NOMO-1 (cell line): ENCODE data around the gene LRRC34.

Experiments
- DNase-seq, 2 experiments: peaks; one replicate each; lab custom pipeline; 2025; ENCODE audit not compliant: unreplicated experiment in 2 of 2; lab: John Stamatoyannopoulos, UW

Gene LRRC34

DNA sequence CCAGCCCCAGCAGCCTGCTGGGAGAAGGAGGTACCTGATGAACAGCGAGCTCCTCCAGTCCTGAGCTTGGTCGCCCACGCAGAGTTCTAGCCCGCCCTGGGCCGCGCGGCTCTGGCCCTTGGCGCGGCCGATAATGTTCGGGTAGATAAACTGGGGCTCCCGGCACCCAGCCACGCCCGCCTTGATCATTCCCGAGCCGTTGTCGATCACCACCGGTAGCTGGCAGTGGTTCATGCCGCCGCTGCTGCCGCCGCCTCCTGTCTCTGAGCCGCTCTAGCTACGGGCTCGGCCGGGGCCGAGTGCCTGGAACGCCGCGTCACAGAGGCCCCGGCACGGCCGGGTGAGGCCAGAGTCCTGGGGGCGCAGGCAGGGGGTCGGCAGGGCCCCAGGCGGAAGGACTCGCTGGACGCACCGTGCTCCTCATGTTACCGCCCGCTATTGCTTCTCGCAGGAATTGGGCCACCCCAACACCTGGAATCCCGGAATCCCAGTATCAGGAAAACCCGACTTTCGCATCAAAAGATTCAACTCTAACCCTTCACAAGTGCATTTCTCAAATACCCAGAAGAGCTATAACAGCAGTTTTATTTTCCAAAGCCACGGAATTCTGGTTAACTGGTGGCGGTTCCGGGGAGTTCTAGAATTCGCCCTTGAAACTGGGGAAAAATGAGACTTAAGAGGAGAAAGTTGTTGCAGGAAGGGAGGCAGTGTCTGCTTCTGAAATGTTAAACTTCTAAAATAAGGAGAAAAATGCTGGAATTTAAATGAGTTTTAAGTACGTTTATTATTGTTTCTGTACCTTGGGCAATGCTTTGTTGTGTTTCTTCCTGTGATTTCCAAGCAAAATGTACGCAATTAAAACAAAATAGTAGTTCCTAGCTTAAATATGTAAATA, 43.2 kb downstream of the LRRC34 start, which contains the start of gene ACTRT3:
ACTRT3 (minus strand) TSS at position 275 of the 895 bp plus-strand sequence; CDS start at position 234, 41 bp downstream.
- peak; percentile 55 to 70 for DNase-seq

DNA sequence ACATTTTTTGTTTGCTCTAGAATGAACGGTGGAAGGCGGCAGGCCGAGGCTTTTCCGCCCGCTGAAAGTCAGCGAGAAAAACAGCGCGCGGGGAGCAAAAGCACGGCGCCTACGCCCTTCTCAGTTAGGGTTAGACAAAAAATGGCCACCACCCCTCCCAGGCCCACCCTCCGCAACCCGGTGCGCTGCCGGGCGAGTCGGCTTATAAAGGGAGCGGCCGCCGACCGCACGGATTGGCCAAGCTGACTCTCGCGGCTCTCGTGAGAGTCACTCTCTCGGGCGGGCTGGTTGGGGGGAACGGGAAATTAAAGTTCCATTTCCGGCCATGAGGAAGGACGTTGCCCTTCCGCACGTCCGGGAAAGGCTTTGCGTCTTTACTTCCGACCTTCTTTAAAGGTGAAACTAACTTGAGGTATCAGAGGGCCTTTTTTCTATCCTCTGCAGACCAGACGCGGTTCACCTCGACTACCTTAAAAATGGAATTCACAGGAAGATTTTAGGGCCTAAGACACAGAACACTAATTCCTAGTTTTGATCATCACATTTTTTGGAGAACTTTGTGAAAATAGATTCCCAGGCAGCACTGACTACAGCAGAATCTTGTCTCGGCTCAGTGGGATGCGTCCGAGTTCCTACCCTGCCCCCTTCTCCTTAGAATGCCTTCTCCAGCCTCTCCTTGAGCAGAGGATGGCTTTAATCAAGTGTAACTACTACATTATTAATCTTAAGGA, 47.7 kb downstream of the LRRC34 start, which contains the start of gene TERC:
TERC (minus strand) TSS at position 179 of the 731 bp plus-strand sequence.
- DNase-seq, result peak; percentile 84 to 93

DNA sequence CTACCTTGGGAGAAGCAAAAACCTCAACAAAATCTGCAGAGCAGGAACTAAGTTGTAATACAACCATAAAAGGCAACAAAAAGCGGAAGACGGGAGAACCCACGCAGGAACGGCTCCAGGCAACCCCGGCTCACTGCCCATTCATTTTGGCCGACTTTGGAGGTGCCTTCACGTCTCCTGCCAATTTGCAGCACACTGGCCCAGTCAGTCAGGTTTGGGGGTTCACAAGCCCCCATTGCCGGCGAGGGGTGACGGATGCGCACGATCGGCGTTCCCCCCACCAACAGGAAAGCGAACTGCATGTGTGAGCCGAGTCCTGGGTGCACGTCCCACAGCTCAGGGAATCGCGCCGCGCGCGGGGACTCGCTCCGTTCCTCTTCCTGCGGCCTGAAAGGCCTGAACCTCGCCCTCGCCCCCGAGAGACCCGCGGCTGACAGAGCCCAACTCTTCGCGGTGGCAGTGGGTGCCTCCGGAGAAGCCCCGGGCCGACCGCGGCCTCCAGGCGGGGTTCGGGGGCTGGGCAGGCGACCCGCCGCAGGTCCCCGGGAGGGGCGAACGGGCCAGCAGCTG, 48.3 kb downstream of the LRRC34 start:
- peak; percentile 92 for DNase-seq

DNA sequence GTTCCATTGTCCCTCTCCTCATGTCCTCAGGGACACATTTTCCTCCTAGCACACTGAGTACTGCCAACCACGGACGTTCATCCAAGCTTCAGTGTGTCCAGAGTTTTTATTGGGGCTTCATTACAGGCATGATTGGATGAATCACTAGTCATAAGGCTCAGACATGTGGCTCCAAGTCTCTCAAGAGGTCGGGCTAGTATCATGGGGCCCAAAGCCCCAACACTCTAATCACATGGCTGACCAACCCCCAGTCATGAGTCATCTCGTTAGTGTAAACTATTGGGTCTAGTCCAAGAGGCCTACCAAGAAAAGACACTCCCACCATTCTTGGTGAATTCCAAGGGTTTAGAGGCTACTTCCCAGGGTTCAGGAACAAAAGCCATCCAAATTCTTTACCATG, 52.2 kb downstream of the LRRC34 start:
- DNase-seq, result no peak

DNA sequence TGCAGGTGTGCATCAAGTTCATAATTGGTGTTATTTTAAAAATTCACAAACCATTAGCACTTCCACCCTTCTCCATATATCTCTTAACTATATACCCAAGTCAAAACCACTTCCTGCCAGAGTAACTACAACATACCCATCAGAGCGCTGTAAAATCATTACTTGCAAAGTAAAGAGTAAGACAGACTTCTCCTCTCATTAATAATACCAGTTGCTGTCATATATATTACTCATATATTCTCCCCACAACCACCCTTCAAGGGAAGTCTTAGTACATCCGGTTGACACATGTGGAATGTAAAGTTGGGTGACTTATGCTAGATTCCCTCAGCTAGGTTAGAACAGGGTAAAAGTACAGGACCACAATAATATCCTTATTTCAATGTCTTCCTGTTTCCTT, 53.4 kb downstream of the LRRC34 start:
- DNase-seq, result peak; percentile 11 to 23

DNA sequence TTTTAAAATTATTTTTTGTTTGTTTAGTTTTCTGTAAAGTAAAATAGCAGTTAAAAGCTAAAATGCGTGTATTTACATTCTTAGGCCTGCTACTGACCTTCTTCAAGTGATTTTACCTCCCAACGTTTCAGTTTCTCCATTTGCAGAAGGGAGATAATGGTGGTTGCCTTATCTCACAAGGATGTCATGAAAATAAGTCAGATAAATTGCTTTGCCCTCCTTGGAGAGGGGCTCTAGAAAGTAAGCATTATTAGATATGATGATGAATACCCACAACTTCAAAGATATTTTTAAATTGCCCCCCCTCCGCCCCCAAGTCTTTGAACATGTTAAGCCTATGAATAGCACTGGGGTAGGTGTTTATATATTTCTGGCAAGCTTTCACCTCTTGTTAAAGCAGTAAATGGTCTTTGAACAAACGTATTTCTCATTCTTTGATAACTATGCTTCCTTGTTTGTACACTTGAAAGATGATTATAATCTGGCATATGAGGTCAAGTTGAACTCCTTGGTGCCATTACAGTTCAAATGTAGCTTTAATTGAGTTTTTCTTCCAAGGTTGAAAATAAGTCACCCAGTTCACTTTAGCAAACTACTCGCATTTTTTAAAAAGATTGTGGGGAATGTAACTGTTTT, 54.2 kb downstream of the LRRC34 start:
- no peak for DNase-seq

DNA sequence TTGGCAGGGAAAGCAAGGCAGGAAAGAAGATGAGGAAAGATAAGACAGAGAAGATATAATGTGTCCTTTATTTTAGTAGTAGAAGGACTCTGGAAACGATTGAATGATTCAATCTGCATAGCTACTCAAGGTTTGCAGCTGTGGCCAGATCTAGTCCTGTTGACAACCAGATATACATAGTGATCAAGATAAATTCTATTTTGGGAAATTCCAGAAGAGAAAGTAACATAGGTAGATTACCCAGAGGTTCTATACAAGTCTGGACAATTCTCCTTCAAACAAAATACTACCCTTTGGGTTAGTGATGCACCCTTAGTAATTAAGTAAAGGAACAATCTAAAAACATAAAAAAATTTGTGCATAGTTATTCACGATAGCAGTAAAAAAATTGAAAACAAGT, 57.2 kb downstream of the LRRC34 start:
- DNase-seq, result no peak

DNA sequence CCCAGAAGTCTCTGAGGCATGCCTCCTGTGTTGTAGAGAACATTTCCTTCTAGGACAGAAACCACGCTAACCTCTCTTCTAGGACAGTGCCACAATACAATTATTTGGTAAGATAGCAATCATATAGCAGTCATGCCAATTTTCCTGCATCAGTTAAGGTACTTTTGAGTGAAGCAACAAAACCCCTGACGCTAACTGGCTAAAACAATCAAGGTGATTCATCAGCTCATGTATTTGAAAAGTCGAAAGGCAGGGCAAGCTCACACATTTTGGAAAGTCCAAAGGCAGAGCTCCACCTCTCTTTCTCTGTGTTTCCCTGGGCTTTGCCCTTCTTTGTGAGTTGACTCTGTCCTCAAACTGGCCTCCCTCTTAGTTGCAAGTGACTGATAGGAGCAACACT, 58.0 kb downstream of the LRRC34 start:
- no peak for DNase-seq

DNA sequence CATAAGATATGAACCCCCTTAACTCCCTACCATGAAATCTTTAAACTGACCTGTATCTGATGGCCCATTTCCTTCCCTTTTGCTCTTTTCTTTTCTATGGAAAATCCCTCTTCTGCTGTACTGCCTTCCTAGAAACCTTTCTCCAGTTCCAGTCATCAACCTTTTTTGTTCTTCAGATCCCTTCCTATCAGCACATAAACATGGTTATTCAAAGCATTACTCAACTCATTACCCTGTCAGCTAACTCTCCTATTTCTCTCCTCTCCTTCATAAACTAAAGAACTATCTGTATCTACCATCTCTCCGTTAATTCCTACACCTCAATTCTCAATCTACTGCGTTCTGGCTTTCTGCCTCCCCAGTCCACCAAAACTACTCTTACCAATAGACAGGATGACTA, 60.8 kb downstream of the LRRC34 start:
- DNase-seq, result no peak

DNA sequence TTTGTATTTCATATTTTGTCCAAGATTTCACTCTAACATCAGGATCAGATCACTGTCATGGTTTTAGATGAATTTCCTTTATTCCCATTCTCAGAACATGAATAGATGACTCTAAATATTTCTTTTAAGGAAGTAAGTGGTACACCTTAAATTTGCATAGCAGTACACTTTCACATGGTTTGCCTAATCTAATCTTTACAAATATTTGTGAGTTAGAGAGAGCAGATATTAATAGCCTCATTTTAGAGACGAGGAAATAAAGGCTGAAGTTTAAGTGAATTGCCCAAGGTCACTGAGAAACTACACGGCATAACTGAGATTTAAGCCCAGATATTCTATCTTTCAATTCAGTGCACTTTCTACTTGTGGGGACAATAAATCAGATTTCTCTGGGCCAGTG, 62.0 kb downstream of the LRRC34 start:
- no peak for DNase-seq

DNA sequence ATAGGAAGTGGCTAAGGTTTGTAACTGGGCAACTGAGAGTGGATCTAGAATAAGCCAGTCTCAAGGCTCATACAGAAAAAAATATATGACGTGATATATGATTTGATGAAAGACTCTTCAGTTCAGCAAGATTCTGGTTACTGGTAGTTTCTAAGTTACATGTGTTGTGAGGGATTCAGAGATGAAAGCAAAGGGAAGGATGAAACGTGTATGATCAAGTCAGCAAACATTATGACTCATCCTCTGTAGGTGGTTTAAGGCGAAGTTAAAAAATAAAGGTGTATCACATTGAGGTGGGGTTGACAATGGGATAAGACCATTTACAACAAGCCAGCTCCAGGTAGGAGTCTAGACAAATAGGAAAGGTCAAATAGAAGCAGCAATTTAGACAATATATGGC, 64.0 kb downstream of the LRRC34 start:
- no peak for DNase-seq

DNA sequence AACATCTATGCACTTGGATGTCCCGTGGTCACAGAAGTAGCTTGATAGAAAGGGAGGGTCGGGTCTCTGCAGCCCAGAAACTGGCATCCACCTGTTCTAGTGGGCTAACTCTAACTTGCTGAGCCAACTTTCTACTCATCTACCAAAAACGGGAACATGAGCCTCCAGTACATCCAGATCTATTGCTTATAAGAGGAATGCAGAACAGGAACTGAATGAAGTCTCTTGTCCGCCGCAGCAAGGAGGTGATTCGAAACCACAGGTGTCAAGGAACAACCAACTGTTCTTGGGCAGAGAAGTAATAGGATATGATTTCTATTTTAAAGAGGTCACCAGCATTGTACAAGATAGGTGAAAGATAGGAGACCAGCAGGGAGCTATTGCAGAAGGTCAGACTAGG, 65.8 kb downstream of the LRRC34 start:
- peak; percentile 27 to 37 for DNase-seq

DNA sequence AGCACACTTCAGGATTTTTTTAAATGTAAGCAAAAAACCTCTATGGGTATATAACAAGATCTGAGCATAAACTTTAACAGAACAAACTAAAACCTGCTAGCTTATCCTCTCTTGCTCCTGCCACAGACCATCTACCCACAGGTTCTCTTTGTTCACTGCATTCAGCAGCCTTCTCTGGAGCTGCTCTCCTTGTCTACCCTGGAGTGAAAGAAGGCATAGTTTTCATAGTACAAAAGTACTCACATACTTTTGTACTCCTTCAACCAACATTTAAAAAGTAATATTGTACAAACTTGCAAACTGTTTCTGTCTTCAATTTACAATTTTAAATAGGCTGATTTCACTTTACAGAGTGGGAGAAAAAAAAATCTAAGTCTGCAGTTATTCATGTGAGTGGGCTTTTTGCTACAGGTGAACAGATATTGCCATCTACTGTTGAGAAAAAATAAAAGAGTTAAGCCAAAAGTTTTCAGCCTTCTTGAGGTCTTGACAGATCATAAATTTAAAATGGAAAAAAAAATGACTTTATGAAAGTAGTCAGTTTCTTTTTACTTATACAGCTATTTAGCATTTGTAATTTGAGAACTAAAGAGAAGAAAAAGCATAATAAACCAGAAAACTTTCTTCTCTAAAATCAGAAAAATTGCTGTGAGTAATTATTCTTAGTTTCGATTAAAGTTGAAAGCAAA, 68.2 kb downstream of the LRRC34 start:
- peak in 1 of 2 experiments; percentile 18 for DNase-seq
